Umbilical cord (tissue), 2 donors: Measurements from ENCODE around the gene CCDC146. TPM values are rescaled to one million over a fixed set of nuclear protein-coding genes. Genes with fewer than 3 reads are reported as not detected.
"Not testable (repeated sequence)": the region's sequence is repeated elsewhere in the genome, so short reads cannot be mapped to it uniquely, and the experiment has no call there.

Source experiments
- DNase-seq: peaks from one replicate; pipeline ENCODE4 v3.0.0-alpha.2; 2015; ENCODE audit warnings: low spot score
- total RNA-seq: library from RNA; depleted of rRNA; stranded (reverse); fragments of >200 nt; gene quantifications from one replicate; pipeline ENCODE4 v1.2.3, GENCODE V29; 2014; ENCODE audit warnings: low replicate concordance; ENCODE audit not compliant: insufficient read depth

Gene CCDC146
- total RNA-seq, 1 donor from 2014 or later: 16.6 TPM

DNA sequence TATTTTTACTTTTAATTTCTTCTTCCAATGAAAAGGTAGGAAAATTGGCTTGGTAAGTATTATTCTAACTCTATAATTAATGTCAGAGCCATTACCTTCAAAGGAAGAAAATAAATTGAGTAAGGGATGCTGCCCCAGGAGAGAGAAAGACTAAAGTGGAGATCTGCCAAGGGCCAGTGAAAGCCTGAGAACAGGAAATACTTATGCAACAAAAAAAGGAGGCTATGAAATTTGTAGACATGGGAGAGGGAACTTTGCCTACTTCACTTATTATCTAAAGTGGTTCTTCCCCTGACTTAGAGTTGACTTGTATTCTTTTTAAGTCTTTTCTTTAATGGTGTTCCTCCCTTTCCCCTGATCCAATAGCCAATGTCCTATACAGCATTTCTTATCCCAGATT is 29.8 kb downstream of the CCDC146 start:
- not testable (repeated sequence) for DNase-seq

DNA sequence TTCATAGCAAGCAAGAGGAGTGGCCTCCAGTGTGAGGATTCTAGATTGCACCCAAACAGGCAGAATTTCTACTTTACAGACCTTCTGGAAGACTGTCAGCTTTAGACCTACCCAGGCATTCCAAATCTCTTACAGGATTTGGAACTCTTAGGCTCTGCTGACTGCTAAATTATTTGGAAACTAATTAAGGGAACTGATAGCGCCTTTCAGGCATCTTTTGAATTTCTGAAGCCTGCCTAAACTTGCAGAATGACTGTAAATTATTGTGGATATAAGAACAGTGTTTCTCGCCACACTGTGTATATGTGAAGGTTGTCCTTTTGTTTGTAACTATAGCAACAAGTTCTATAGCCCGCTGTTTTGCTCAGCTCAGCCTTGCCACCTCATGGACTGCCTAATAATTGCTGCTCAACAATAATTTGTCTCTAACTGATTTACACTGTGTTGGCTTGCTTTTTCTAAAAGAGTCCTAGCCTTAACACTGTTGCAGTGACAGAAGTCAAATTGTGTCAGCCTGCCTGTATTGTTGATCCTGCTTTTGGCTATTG is 32.6 kb downstream of the CCDC146 start:
- peak; percentile 51 for DNase-seq

DNA sequence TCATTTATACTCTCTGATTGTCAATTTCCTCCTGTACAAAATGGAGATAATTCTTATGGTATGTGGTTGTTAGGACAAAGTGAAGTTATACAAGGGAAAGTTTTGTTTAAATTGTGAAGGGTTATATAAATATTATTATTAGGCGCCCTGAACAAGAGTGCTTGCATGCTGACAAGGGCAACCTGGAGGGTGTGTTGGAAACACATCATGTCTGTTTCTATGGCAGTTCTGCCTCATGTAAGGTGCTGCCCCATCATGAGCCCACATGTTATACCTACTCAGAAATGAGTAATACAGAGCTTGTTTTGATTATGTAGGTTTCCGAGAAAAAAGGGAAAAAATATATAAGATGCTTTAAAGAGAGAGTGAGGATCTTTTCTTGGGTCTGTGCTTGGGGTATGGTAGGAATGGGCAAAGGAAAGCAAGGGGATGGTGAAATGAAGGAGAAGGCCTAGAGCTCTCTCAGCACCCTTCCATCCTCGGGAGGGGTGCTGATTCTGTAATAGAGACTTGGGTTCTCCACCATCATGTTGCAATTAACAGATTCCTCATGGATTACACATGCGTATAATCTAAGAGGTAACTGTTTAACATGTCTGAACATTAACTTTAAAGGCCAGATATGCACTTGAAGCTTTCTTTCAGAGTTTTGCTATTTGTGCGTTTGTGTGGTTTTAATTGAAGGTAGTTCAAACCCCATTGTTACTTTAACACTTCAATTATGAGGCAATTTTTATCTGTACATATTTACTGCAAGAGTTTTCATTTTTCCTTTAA is 33.4 kb downstream of the CCDC146 start:
- DNase-seq: not testable (repeated sequence)

DNA sequence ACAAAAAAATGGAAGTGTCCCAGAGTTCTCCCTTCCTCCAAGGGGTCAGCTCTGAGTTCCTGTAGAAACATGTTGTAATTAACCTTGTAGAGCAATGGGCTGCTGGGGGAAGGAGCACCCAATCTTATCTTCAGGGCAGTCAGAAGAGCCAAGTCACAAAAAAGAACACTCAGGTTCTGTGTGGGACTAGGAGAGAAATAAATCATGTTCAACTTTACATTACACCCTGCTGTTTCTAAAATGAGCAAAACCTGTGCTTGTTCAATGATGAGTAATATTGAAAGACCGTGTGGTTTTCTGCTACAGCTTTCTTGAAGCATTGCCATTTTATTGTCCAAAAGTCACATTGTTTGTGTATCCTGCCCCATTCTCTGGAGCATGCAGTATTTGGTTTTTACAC is 34.6 kb downstream of the CCDC146 start:
- DNase-seq: not testable (repeated sequence)

DNA sequence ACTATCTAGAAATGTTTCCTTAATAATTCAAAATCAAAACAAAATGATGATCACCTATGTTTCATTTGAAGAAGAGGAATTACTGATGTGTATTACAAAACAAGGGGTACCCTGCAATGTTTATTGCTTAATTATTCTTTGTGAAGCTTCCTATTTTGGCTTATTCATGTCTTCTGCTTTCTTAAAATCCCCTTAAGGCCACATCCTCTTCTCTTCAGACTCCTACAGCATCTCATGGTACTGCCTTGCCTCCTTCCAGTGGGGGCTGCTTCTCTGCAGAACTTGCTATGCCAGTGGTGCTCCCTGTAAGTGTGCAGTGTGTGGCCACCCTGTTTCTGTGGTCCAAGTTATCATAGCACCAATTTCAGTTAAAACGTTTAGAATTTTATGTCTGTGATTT is 35.0 kb downstream of the CCDC146 start:
- DNase-seq: no peak

DNA sequence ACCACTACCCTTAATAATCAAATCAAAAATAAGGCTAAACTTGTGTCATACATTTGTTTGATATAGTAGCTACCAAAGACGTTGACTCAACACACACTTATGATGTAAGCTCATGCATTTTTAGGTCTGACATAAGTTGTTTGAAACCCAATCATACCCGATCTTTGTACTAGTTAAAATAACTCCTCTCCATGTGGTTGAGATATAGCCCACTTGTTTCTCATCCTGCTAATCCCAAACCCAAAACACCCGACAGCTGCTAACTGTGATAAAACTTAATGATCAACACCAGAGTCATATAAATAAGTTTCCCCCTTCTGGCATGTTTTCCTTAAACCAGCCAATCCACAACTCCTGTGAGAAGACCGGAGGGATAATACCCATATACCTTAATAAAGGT is 48.7 kb downstream of the CCDC146 start:
- DNase-seq: not testable (repeated sequence)

DNA sequence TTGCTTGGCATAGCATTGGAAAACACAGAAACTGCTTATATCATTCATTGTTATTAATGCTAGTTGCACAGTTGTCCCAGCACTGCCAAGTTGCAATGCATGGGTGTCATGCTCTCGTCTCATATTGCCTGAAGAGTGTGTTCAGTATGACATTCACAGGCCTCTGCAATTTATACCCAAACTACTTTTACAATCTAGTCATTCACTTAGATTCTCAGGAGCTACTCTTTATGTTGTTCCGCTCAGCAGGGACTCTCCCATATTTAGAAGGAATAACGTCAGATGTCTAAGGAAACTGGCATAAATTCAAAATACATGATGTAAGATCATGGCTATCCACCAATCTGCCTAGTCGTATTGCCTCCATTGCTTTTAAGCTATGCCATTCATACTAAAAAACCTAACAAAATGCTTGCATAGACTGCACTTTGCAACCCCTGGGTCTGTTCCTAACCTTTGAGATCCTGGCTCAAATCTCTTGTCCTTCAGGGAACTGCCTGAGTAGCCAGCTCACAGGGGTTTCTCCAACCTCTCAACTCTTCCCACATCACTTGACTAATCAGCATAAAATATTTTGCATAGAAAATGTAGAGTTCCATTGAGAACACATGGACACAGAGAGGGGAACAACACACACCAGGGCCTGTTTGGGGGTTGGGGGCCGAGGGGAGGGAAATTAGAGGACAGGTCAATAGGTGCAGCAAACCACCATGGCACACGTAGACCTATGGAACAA is 50.2 kb downstream of the CCDC146 start:
- DNase-seq: not testable (repeated sequence)

DNA sequence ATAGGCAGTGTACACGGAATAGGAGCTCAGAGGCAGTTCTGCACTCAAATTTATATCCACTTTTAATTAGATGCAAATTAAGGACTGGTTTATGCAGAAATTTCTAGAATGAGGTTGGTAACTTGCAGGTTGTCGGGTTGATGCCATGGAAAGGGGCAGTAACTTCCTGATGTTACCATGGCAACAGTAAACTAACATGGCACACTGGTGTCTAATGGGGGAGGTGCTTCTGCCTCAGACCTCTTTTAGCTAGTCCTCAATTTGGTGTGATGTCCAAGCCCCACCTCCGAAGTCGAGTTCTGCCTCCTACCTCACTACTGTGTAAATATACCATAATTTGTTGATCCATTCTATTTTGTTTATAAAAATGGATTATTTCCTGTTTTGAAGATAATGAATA is 52.0 kb downstream of the CCDC146 start:
- not testable (repeated sequence) for DNase-seq

DNA sequence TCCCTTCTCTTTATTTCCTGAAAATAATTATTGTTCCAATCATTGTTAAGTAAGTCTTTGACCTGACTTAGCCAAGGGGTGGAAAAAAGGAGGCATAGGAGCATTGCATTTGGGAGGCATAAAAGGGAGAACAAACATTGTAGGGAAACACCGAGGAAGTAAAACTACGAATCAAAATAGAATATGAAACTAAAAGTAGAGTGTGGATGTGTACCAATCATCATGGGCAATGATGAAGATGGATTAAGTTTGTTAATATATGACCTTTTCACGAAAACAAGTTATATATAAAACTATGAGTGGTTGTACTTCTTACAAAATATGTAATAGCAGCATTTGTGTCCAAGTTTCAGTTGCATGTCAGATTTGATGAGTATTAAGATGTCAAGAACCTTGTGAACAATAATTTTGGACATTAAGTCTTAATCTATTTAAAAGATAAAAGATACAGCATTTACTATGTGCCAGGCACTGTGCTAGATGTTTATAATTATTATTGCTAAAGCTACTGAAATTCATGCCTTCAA is 52.9 kb downstream of the CCDC146 start:
- DNase-seq: not testable (repeated sequence)

DNA sequence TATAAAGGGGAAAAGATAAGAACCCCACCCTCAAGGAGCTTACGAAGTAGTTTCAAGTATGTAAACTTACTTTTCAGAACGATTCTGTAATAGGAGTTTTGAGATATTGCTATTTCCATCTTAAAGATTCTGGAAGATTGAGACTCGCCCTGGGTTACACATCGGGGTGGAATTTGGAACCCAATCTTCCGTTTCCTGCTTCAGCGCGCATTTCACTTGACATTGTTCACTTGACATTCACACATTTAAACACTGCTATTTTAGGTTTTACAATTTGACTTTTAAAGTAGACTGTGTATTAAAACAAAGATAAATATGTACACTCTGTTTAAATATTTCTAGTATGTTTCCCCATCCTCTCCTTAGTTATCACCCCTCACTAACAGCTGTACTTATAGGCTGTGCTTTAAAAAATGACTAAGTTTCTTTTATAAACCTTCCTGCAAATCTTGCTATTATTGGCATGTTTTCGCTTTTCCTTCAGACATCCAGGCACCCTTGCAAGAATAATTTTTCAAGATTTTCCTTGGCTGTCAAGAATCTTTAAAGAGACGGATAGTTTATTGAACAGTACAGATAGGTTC is 55.0 kb downstream of the CCDC146 start:
- not testable (repeated sequence) for DNase-seq

DNA sequence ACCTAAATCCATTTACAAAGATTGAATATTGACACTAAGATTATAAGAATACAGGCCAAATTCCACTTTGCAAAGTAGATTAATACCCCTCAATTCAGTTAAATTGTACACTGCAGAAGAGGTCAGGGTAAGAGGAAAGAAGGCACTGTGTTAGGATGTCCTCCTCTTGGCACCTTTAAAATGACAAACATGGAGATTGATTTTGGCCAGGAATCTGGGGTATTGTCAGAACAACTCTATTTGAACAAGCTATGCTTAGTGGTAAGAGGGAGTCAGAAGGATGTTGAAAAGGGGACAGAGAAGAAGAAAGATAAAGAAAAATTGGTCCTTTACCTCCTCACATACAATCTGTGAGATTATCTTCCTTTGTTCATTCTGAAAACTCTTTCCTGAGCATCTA is 55.6 kb downstream of the CCDC146 start:
- DNase-seq: not testable (repeated sequence)

DNA sequence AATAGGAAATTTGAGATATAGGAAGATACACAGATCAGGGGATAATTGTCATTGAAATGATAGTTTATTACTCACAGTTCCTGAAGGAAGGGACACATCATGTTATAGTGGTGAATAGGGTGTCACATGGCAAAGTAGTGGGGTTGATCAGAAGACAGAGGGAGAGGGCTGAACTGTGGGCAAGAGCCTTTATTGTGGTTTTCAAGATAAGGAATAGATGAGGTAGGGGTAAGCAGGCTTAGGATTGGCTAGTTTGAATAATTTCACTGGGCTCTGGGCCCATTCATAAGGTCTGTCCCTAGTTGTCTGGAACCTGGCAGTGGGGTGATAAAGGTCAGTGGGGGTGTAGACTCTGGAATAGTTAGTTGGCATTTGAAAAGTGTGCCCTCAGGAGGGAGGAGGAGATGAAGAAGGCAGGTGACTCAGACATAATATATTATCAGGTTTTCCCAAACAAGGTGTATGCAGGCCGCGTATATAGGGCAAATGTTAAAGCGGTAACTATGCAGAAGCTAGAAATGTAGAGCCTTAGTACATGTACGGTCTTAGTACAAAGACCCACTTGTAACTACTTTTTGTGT is 58.7 kb downstream of the CCDC146 start:
- no peak for DNase-seq

DNA sequence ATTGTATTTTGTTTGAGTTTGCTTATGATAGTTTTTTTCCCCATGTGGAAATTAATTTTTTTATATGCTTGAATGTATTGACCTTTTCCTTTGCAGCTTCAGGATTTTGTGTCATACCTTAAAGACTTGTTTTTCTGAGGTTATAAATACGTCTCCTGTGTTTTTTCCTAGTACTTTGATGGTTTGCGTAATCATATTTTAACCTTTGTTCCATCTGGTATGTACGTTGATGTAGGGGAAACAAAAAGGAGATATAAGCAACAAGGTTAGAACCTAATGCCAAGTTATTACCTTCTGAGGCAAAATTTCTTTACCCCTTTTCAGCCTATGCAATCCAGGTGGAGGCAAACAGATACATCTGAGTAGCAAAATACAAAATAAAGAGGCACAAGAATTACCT is 59.3 kb downstream of the CCDC146 start:
- DNase-seq: no peak

DNA sequence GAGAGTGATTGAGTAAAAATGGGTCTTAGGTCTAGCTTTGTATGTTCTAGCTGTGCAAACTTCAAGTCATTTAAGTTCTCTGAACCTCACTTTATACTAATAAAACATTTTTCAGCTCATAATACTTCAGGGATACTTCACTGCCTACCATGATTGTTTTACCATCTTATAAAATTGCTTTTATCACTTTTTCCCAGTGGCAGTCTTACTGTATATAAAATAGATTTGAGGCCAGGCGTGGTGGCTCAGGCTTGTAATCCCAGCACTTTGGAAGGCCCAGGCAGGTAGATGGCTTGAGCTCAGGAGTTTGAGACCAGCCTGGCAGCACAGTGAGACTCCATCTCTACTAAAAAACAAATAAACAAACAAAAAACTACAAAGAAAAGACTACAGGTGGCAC is 59.8 kb downstream of the CCDC146 start:
- DNase-seq: no peak

DNA sequence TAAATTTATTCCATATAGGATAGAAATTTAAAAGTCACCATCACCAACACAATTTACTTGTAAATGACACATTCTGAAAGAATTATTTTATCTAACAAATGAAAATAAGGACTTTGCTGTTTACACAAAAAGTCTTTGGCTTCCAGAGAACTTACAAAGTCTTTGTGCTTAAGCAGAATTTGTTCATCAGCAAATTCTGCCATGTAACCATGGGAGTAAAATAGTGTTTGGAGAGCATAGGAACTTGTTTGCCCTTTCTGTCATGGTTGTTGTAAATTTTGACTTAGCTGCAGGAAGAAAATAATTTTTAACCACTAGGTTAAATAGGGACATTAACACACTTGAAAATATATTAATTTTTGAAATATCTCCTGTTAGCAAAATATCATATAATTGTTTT is 62.0 kb downstream of the CCDC146 start:
- DNase-seq: no peak

DNA sequence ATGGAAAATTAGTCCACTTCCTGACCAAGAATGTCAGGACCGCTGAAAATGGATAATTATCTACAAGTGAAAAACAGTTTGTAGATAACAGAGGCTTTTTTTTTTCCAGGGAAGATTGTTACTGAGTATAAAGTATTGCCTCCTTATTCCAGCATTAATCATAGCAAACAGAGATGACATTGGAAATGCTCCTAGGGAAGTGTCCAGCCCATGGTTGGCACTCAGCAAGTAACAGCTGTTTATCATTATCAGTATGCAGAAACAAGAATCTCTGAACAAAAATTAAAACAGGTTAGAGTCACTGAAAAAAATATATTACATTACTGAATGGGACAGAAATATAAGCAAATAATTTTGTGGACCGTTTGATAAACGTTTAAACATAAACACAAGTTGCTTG is 62.6 kb downstream of the CCDC146 start:
- DNase-seq: no peak

DNA sequence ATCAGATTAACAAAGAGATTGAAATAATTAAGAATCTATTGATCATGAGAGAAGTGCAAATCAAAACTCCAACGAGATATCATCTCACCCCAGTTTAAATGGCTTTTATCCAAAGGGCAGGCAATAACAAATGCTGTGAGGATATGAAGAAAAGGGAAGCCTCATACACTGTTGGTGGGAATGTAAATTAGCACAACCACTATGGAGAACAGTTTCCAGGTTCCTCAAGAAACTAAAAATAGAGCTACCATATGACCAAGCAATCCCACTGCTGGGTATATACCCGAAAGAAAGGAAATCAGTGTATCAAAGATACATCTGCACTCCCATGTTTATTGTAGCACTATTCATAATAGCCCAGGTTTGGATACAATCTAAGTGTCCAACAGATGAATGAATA is 63.5 kb downstream of the CCDC146 start:
- DNase-seq: no peak

DNA sequence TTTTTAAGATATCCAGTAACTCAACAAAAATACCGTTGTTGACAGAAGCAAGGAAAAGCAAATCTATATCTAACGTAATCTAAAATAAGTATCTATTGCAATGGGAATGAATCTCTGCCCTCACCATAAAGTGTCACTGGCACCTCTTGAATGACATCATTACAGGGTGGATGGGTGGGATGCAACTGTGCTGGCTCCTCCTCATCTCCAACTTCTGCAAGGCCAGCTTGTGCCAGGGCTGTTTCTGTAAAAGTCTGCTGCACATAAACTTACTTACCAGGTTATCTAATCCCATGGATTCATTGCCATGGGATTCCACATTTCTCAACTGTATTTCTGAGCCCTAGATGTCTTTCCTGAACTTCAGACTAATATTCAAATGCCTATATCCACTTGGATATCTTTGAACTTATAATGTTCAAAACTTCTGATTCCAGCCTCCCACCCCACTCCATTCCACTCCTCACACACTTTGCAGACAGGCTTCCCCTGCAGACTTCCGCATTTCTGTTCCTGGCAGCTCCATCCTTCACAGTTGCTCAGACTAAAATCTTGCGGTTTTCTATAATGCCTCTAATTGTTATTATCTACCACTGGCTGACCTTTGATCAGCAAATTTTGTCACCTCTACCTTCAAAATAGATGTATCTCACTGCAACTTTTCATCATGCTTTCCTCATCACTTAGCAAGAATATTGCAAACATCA is 66.5 kb downstream of the CCDC146 start:
- DNase-seq: peak; percentile 19

DNA sequence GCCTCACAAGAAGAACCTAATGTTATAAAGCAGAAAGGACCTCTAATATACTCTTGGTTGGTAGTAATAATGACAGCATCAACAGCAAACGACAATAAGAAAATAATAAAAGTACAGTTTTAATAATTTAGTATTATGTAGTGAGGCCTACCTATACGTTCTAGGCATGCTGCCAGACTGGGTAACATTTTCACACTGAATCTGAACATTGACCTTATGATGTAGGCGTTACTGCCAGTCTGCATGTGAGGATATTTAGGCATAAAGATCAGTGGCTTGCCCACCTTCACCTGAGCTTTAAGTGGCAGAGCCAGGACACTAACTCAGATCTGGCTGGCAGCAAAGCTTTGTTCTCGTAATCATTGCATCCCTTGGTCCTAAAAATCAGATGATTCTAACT is 74.7 kb downstream of the CCDC146 start:
- no peak for DNase-seq

DNA sequence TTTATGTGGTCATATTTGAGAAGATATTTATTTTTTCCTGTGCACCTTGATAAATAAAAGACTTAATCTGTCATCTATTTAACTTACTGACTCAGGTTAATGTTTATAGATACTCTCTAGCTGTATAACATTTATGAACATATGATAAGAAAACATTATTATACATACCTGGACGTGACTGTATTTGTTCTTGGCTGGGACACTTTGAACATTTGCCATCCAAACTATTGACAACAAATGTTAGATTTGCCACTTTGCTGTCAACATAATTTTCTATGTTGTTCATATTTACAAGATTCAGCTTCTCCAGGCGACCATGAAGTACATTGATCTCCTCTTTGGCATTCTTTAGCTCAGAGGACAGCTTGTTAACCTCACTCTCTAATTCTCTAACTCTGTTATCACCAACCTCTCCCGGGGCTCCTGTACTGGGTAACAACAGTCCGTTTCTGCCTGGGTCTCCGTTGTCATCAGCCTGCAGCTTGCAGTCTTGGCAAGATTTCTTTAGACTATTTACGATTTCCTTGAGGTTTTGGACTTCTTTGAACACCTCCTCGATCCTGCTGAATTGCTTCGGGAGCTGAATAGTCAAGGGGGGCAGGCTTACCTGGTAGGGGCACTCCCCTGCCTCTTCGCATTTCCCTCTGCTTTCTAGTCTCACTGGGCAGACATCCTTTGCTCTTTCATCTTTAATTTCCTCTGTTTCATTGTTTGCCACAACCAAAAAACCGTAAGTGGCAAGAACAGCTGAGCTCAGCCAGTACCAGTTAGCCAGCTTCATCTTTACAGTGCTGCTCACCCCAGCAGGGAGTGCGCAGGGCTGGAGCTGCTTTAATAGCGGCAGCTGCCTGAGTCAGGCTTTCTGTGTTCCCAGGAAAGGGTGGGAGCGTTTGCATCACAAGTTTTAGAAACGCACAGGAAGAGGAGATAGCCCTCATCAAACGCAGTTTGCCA is 76.9 kb downstream of the CCDC146 start, which contains the start of gene FGL2:
Gene FGL2, minus strand, starts transcription at position 807 of the 954 bp plus-strand sequence. Its CDS starts 26 bp downstream, at position 781.
- DNase-seq: peak; percentile 84
